ENCODE results near the gene S100A7.

The S100A7 gene

DNA sequence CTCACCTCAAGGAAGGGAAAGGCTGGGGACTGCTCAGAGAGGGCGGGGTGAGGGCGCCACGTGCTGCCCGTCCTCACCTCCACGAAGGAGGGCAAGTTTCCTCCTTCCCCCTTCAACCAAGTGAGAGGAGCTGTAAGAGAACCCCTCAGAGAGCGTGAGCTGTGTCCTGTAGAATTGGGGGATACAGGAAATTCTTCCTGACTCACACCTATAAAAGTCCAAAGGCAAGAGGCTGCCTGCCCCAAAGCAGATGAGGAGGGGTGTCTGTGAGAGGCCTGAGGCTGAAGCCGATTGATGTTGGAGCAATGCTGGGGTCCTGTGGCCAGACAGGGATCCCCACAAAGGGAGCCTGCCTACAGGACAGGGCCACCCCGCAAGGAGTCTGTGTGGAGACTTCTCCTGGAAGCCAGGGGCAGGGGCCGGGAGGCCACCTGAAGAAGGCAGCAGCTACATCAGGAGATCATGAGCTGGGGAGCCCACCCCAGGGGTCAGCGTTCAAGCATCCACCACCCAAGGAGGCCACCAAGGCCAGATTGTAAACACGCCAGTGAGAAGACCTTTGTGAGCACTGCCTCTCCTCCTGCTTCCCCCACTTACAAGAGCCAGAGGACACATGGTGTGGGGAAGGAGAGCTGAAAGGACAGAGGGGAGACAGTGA is 47.6 kb upstream of the S100A7 start:
- H3K27me3 ChIP-seq (ENCODE audit: insufficient read depth, low read length, poor library complexity, severe bottlenecking): no peaks in the 10 kb centered on the region
- H3K4me2 ChIP-seq (ENCODE audit: low read depth, low read length, poor library complexity, severe bottlenecking): no peak overlapping the region
- no peaks in the 10 kb centered on the region for H3K79me2 ChIP-seq (ENCODE audit: insufficient read depth, low read length)
- no peak overlapping the region for H3K4me3 ChIP-seq (ENCODE audit: low read length, poor library complexity, severe bottlenecking)
- no peak overlapping the region for H2AFZ ChIP-seq (ENCODE audit: low read length)
- H3K9ac ChIP-seq (ENCODE audit: low read depth, low read length, poor library complexity, severe bottlenecking): no peak overlapping the region
- H3K36me3 ChIP-seq (ENCODE audit: insufficient read depth, low read length): no peaks in the 10 kb centered on the region
- H3K4me1 ChIP-seq (ENCODE audit: insufficient read depth, low read length, poor library complexity, severe bottlenecking): peaks cover 10% of the 10 kb centered on the region
- H3K9me2 ChIP-seq (replicated peaks; ENCODE audit: low read depth, low read length): no peaks in the 10 kb centered on the region
- no peaks in the 10 kb centered on the region for H3F3A ChIP-seq (ENCODE audit: low read depth)
- no peaks in the 10 kb centered on the region for H3K9me3 ChIP-seq (ENCODE audit: insufficient read depth, low read depth, low read length)
- TF ChIP-seq, protein P1, sequence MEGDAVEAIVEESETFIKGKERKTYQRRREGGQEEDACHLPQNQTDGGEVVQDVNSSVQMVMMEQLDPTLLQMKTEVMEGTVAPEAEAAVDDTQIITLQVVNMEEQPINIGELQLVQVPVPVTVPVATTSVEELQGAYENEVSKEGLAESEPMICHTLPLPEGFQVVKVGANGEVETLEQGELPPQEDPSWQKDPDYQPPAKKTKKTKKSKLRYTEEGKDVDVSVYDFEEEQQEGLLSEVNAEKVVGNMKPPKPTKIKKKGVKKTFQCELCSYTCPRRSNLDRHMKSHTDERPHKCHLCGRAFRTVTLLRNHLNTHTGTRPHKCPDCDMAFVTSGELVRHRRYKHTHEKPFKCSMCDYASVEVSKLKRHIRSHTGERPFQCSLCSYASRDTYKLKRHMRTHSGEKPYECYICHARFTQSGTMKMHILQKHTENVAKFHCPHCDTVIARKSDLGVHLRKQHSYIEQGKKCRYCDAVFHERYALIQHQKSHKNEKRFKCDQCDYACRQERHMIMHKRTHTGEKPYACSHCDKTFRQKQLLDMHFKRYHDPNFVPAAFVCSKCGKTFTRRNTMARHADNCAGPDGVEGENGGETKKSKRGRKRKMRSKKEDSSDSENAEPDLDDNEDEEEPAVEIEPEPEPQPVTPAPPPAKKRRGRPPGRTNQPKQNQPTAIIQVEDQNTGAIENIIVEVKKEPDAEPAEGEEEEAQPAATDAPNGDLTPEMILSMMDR (conservative IDR thresholded peaks at IDR 0.05; ENCODE audit: low read length): no peak
- TF ChIP-seq EZH2phosphoT487 (IDR thresholded peaks at IDR 0.05; ENCODE audit: borderline replicate concordance): no peak
- H4K20me1 ChIP-seq (ENCODE audit: insufficient read depth, low read length, poor library complexity, severe bottlenecking): no peaks in the 10 kb centered on the region

DNA sequence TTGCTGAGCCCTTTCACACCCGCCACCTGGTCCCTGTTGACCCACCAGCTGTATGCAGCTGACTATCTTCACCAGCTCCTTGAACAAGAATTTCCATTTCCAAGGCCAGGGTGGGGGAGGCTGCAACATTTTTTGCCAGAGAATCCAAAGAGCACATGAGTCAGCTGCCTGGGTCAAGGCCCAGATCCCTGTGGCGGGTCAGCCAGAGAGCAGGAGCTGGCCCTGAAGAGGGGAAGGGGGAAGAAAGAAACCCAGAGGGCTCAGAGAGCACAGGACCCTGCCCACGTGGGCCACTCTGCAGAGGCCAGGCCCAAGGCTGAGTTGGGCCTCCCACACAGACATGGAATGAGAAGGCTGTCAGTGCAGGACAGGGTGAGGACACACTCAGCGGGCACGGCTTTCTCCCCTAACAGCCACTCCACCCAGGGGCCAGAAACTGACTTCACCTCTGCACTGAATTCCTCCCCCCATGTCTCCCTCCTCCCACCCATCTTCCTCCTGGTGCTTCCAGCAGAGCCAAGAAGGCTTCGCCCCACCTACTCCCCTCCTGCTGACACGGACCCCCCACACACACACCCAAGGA is 46.5 kb upstream of the S100A7 start:
- Histone ChIP-seq H4K20me1 (ENCODE audit: insufficient read depth, low read length, poor library complexity, severe bottlenecking) (no peaks in the 10 kb centered on the region), H3K79me2 (ENCODE audit: insufficient read depth, low read length) (no peaks in the 10 kb centered on the region), H3K9me3 (ENCODE audit: insufficient read depth, low read depth, low read length) (no peaks in the 10 kb centered on the region), H3K9me2 (replicated peaks; ENCODE audit: low read depth, low read length) (no peaks in the 10 kb centered on the region), H2AFZ (ENCODE audit: low read length) (no peak overlapping the region), H3K27me3 (ENCODE audit: insufficient read depth, low read length, poor library complexity, severe bottlenecking) (no peaks in the 10 kb centered on the region), H3K4me2 (ENCODE audit: low read depth, low read length, poor library complexity, severe bottlenecking) (no peak overlapping the region), H3K4me1 (ENCODE audit: insufficient read depth, low read length, poor library complexity, severe bottlenecking) (peaks cover 4% of the 10 kb centered on the region), H3K9ac (ENCODE audit: low read depth, low read length, poor library complexity, severe bottlenecking) (no peak overlapping the region), H3F3A (ENCODE audit: low read depth) (no peaks in the 10 kb centered on the region), H3K4me3 (ENCODE audit: low read length, poor library complexity, severe bottlenecking) (no peak overlapping the region), H3K36me3 (ENCODE audit: insufficient read depth, low read length) (no peaks in the 10 kb centered on the region)
- TF ChIP-seq EZH2phosphoT487 (IDR thresholded peaks at IDR 0.05; ENCODE audit: borderline replicate concordance): no peak
- TF ChIP-seq, protein P1 (conservative IDR thresholded peaks at IDR 0.05; ENCODE audit: low read length): no peak

DNA sequence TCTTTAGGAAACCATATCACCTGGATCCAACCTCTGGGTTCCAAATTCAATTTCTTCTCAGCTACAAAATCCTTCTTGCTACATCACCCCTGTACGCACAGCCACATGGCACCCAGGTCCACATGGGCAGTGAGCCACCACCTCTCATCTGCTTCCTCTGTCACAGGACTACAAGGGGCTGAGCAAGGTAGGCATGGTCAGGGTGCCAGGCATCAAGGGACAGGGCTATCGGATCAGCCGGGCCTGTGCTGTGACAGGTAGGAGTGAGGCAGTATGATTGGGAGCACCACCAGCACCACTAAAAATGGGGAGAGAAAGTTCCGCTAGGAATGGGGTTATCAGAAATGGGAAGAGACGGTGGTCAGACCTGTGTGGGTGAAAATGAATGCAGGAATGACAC is 45.9 kb upstream of the S100A7 start:
- Histone ChIP-seq H3K9me2 (replicated peaks; ENCODE audit: low read depth, low read length) (no peaks in the 10 kb centered on the region), H2AFZ (ENCODE audit: low read length) (no peak overlapping the region), H3K4me1 (ENCODE audit: insufficient read depth, low read length, poor library complexity, severe bottlenecking) (peaks cover 4% of the 10 kb centered on the region), H3K9me3 (ENCODE audit: insufficient read depth, low read depth, low read length) (no peaks in the 10 kb centered on the region), H3K9ac (ENCODE audit: low read depth, low read length, poor library complexity, severe bottlenecking) (no peak overlapping the region), H4K20me1 (ENCODE audit: insufficient read depth, low read length, poor library complexity, severe bottlenecking) (no peaks in the 10 kb centered on the region), H3F3A (ENCODE audit: low read depth) (no peaks in the 10 kb centered on the region), H3K27me3 (ENCODE audit: insufficient read depth, low read length, poor library complexity, severe bottlenecking) (no peaks in the 10 kb centered on the region), H3K79me2 (ENCODE audit: insufficient read depth, low read length) (no peaks in the 10 kb centered on the region), H3K4me2 (ENCODE audit: low read depth, low read length, poor library complexity, severe bottlenecking) (no peak overlapping the region), H3K4me3 (ENCODE audit: low read length, poor library complexity, severe bottlenecking) (no peak overlapping the region), H3K36me3 (ENCODE audit: insufficient read depth, low read length) (no peaks in the 10 kb centered on the region)
- TF ChIP-seq, protein P1 (conservative IDR thresholded peaks at IDR 0.05; ENCODE audit: low read length): no peak
- TF ChIP-seq EZH2phosphoT487 (IDR thresholded peaks at IDR 0.05; ENCODE audit: borderline replicate concordance): no peak

All from Loucy (cell line).